ENCODE data around the gene OMD.

GRCh38 chr9:92467511-92467910 is 43.2 kb upstream of the OMD start:
- no peak for TF ChIP-seq POLR2A (IDR thresholded peaks at IDR 0.05; ENCODE audit: low read length)
- TF ChIP-seq GATA1 (IDR thresholded peaks at IDR 0.05; ENCODE audit: low read depth, low read length) = no peak

Measured in erythroblast (primary cell).